Sigmoid colon (tissue), 7 donors: ENCODE measurements around the gene RMND5A. TPM values are rescaled to one million over a fixed set of nuclear protein-coding genes. Genes with fewer than 3 reads are reported as not detected.

Experiments used
- DNase-seq: peaks from one replicate; pipeline ENCODE4 v3.0.0-alpha.2; 2019
- H3K27ac ChIP-seq, 4 donors: fragments of 200-600 bp; sonication (generic); one replicate each; pipeline ENCODE4 v1.5.1; 2016 to 2019; ENCODE audit warnings: mild to moderate bottlenecking in 1 of 4
- H3K27me3 ChIP-seq, 3 donors: fragments of 200-600 bp; sonication (generic); one replicate each; pipeline ENCODE4 v1.5.1; 2019; ENCODE audit warnings: mild to moderate bottlenecking in 1 of 3
- H3K36me3 ChIP-seq, 4 donors: fragments of 200-600 bp; sonication (generic); one replicate each; pipeline ENCODE4 v1.5.1; 2016 to 2019
- H3K4me1 ChIP-seq, 4 donors: fragments of 200-600 bp; sonication (generic); one replicate each; pipeline ENCODE4 v1.5.1; 2017 to 2019
- H3K4me3 ChIP-seq, 4 donors: fragments of 200-600 bp; sonication (generic); one replicate each; pipeline ENCODE4 v1.5.1; 2017 to 2019; ENCODE audit warnings: mild to moderate bottlenecking in 2 of 4, moderate library complexity in 1 of 4
- H3K9me3 ChIP-seq, 4 donors: fragments of 200-600 bp in 3 of 4; sonication (generic) in 3 of 4; one replicate each; pipeline versions ENCODE4 v1.5.1 to v1.6.1; 2013 to 2019
- EP300 ChIP-seq, 4 donors: sonication (generic); formaldehyde crosslinking; IDR thresholded peaks; one replicate each; pipeline ENCODE4 v1.6.1; 2017; ENCODE audit warnings: antibody characterized with exemption in 4 of 4
- POLR2A ChIP-seq, 2 donors: fragments of 450-650 bp; IDR thresholded peaks; one replicate each; pipeline ENCODE4 v1.6.1; 2016; ENCODE audit warnings: antibody characterized with exemption in 2 of 2, mild to moderate bottlenecking in 2 of 2, moderate library complexity in 2 of 2
- POLR2AphosphoS5 ChIP-seq, 4 donors: sonication (generic); formaldehyde crosslinking; IDR thresholded peaks; one replicate each; pipeline ENCODE4 v1.6.1; 2017; ENCODE audit warnings: antibody characterized with exemption in 4 of 4
- WGBS, 2 donors: extraction: QIAGEN DNeasy Blood & Tissue Kit; methylation state at CpG; one replicate each; pipeline ENCODE4 v1.1.7; 2013; 5-methylcytosine and 5-hydroxymethylcytosine counted together
- intact Hi-C: fragments of 100-400 bp; cut with DNase I; formaldehyde crosslinking; loops from one replicate; pipeline ENCODE4 v1.15.1; 2023
- polyA plus RNA-seq, 3 donors: library from polyadenylated mRNA; stranded (reverse); fragments of 200-250 nt; gene quantifications; one replicate each; pipeline ENCODE4 v1.2.3, GENCODE V29; 2013
- total RNA-seq, 4 donors: library from RNA; depleted of rRNA; stranded (reverse); fragments of >200 nt; gene quantifications; one replicate each; pipeline ENCODE4 v1.1.0, GENCODE V29; 2016
- TF ChIP-seq, protein P1 (sequence below), 4 experiments: fragments of 450-650 bp in 3 of 4; fragments of 200-600 bp in 1 of 4; IDR thresholded peaks; one replicate each; pipeline ENCODE4 v1.5.1; 2016 to 2019; ENCODE audit warnings: antibody characterized with exemption in 4 of 4, mild to moderate bottlenecking in 3 of 4, moderate library complexity in 2 of 4
- donor health status: healthy with polysubstance abuse.
- donor health status: Bipolar disorder and iron deficiency.
- donor health status: healthy.

Gene RMND5A
- total and polyA plus RNA-seq, 7 donors = 19.9 to 58.9 (median 42.4) TPM

DNA sequence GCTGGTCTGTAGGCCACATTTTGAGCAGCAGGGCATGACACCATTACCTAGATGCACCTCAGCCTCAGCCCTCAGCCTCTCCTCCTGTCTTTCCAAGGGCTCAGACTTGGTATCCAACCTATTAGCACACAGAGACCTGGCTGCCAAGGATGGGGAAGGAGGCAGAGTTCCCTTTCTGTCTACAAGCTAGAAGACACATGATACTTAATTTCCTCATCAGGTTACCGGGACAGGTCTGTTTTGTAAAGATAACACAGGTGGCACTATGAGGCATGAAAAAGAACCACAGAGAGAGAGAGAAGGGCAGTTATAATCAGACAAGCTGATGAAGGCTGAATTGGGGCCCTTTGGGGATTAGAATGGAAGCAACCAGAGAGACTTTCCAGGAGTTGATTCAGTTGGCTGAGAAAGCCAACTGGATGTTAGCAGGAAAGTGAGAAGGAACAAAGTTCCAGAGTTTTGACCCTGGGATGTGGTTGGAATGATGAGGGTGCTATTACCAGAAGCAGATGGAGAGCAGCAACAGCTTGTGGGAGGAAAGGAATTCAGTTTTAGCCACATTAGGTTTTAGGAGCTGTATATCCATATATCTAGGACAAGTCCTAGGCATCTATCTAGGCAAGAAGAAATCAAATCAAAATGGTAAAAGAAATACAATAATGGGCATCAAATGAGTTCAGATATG, 46.0 kb upstream of the RMND5A start:
- DNase-seq = no peak
- no peaks in the 10 kb centered on the region for H3K9me3 ChIP-seq
- peaks cover 0 to 51% (median 37%) of the 10 kb centered on the region in 4 donors for H3K4me1 ChIP-seq
- no peaks in the 10 kb centered on the region for H3K27me3 ChIP-seq
- TF ChIP-seq, protein P1, sequence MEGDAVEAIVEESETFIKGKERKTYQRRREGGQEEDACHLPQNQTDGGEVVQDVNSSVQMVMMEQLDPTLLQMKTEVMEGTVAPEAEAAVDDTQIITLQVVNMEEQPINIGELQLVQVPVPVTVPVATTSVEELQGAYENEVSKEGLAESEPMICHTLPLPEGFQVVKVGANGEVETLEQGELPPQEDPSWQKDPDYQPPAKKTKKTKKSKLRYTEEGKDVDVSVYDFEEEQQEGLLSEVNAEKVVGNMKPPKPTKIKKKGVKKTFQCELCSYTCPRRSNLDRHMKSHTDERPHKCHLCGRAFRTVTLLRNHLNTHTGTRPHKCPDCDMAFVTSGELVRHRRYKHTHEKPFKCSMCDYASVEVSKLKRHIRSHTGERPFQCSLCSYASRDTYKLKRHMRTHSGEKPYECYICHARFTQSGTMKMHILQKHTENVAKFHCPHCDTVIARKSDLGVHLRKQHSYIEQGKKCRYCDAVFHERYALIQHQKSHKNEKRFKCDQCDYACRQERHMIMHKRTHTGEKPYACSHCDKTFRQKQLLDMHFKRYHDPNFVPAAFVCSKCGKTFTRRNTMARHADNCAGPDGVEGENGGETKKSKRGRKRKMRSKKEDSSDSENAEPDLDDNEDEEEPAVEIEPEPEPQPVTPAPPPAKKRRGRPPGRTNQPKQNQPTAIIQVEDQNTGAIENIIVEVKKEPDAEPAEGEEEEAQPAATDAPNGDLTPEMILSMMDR (IDR thresholded peaks at IDR 0.05) = no peak
- TF ChIP-seq EP300 (IDR thresholded peaks at IDR 0.05) = no peak
- TF ChIP-seq POLR2A (IDR thresholded peaks at IDR 0.05) = no peak
- no peak for TF ChIP-seq POLR2AphosphoS5 (IDR thresholded peaks at IDR 0.05)
- WGBS, 2 donors = 82 to 83% methylated on average over 1 of the region's 1 CpG
- intact Hi-C loops = loop anchor here (2.0 kb wide), 1 partner anchor 51 kb away; the partner anchor contains the start of gene RNF103
- H3K27ac ChIP-seq = peak overlapping the region in 3 of 4 donors; percentile 40 to 82 (median 71)
- no peak overlapping the region for H3K4me3 ChIP-seq
- no peaks in the 10 kb centered on the region for H3K36me3 ChIP-seq

DNA sequence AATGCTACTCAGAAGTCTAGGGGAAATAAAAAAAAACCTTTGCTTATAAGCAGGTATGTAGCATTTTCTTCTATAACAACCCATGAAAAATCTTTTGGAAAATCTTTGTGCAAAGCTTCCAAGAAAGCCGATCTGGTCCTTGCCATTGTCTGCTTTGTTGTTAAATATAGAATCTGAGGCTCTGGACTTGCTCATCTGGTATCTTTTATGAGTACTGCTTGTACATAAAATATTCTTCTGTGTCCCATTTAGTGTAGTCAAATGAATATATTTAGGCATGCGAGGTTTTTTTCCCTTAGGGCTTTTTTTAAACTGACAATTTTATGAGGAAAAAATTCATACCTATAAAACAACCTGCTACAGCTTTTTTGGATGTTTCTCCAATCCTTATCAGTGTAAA, 45.0 kb upstream of the RMND5A start:
- H3K36me3 ChIP-seq = no peaks in the 10 kb centered on the region
- 72 to 83% methylated on average over 2 of the region's 2 CpGs for WGBS, 2 donors
- no peaks in the 10 kb centered on the region for H3K9me3 ChIP-seq
- peak overlapping the region in 3 of 4 donors; percentile 67 to 82 (median 71) for H3K27ac ChIP-seq
- H3K4me3 ChIP-seq = no peak overlapping the region
- DNase-seq = no peak
- peaks cover 0 to 49% (median 36%) of the 10 kb centered on the region in 4 donors for H3K4me1 ChIP-seq
- TF ChIP-seq POLR2AphosphoS5 (IDR thresholded peaks at IDR 0.05) (peak; percentile 83 to 94 (median 92)), POLR2A (IDR thresholded peaks at IDR 0.05) (no peak), EP300 (IDR thresholded peaks at IDR 0.05) (peak; percentile 63 to 93 (median 86))
- TF ChIP-seq, protein P1 (IDR thresholded peaks at IDR 0.05) = no peak
- H3K27me3 ChIP-seq = no peaks in the 10 kb centered on the region
- intact Hi-C loops = loop anchor here (2.0 kb wide), 1 partner anchor 52 kb away; the partner anchor contains the start of gene RNF103

DNA sequence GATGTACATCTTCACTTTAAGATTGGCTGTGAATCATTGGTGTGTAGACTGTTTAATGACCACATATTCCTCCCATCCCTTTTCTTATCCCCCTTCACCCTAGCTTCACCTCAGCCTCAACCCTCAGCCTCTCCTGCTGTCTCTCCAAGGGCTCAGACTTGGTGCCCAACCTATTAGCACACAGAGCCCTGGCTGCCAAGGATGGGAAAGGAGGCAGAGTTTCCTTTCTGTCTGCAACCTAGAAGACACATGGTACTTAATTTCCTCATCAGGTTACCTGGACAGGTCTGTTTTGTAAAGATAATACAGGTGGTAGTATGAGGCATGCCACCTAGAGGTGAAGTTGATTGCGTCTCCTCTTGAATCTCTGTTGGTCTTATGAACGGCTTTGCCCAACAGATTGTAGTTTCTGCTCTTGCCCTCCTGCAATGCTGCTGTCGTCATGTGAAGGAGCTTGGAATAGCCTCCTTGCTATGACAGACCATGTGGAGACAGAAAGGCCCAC, 44.5 kb upstream of the RMND5A start:
- Histone ChIP-seq H3K4me1 (peaks cover 0 to 44% (median 33%) of the 10 kb centered on the region in 4 donors), H3K36me3 (no peaks in the 10 kb centered on the region), H3K27me3 (no peaks in the 10 kb centered on the region), H3K27ac (peak overlapping the region in 3 of 4 donors; percentile 67 to 82 (median 71)), H3K9me3 (no peaks in the 10 kb centered on the region), H3K4me3 (no peak overlapping the region)
- peak; percentile 79 for DNase-seq
- 30 to 71% methylated on average over 3 of the region's 3 CpGs for WGBS, 2 donors
- TF ChIP-seq POLR2AphosphoS5 (IDR thresholded peaks at IDR 0.05) (peak in 3 of 4 donors; percentile 6 to 53 (median 26)), EP300 (IDR thresholded peaks at IDR 0.05) (no peak)
- TF ChIP-seq, protein P1 (IDR thresholded peaks at IDR 0.05) = no peak
- intact Hi-C loops = loop anchor here (2.0 kb wide), 1 partner anchor 53 kb away; the partner anchor contains the start of gene RNF103

DNA sequence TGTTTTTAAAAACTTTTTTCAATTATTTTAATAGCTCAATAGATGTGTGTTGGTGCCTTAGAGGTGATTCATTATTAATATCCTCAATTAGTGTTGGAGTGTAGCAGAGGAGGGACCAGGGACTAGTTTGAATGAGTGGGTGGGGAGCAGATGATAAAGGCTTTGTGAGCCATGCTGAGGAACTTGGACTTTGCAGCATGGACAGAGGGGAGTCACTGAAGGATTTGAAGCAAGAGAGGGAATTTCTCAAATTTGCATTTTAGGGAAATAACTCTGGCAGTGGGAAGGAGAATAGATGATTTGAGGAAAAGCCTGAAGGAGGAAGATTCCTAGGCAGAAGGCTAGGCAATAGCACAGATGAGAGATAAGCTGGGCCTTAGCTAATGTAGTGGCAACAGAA, 42.3 kb upstream of the RMND5A start:
- H3K9me3 ChIP-seq = no peaks in the 10 kb centered on the region
- TF ChIP-seq, protein P1 (IDR thresholded peaks at IDR 0.05) = no peak
- TF ChIP-seq EP300 (IDR thresholded peaks at IDR 0.05) = no peak
- peaks cover 0 to 28% (median 21%) of the 10 kb centered on the region in 4 donors for H3K4me1 ChIP-seq
- H3K4me3 ChIP-seq = no peak overlapping the region
- intact Hi-C loops = no loop called here
- DNase-seq = no peak
- no peaks in the 10 kb centered on the region for H3K27me3 ChIP-seq
- H3K27ac ChIP-seq = no peak overlapping the region
- no peaks in the 10 kb centered on the region for H3K36me3 ChIP-seq
